ENCODE data around the gene EFHC1. TPM values are rescaled to one million over a fixed set of nuclear protein-coding genes. Genes with fewer than 3 reads are reported as not detected.

The EFHC1 gene
- total and polyA plus RNA-seq, 2 of the 13 experiments (the other 11 are each of a cell fraction or from before 2014, with no cell fraction given), result 23.4 to 29.5 TPM

DNA sequence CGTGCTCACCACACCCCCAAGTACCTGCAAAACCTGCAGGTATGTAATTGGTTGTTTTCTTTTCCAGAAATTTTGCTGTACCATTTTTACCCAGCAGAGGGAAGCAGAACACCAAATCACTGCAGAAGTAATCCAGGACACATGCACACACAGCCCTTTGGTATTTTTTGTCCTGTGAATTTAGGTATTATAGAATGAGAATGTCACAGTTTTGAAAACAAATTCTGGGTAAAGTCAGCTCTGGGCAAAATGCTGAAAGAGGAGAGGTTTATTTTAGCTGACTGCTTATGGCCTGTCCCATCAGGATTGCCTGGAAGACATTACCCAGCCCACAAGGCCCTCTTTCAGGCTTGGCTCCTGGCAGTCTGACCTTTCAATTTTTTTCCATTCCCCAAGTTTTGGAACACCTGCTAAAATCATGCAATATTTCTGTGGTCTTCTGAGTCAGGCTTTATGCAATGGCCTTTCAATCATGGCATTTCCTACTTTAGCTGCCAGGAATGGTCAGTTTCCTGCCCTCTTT, 3.5 kb upstream of the EFHC1 start:
- H3K36me3 ChIP-seq (replicated peaks in 1 of 2; ENCODE audit: control insufficient read depth in 1 of 2, insufficient read depth in 2 of 2, low read length in 2 of 2), result no peaks in the 10 kb centered on the region
- BruUV-seq (replicated peaks), result no TSS peak
- POLR2A ChIA-PET, result interaction anchor here (1.2 to 4.0 kb wide), 3 partner anchors 173 to 246 kb away, joined by 4 to 16 read pairs (median 5); no protein-coding TSS in a partner anchor
- DNase-seq (ENCODE audit: low spot score) (peak; percentile 84), ATAC-seq (peak; percentile 17), FAIRE-seq (peak; percentile 86)
- H3K4me3 ChIP-seq (replicated peaks in 1 of 3; ENCODE audit: insufficient read depth in 1 of 3, low read depth in 2 of 3, low read length in 3 of 3), result no peak overlapping the region
- no peak overlapping the region for H3K4me2 ChIP-seq (ENCODE audit: low read depth, low read length)
- H3K27ac ChIP-seq (ENCODE audit: extremely low read length, insufficient read depth, low read length), result no peak overlapping the region
- H3K4me1 ChIP-seq (ENCODE audit: insufficient read depth, low read length), result peaks cover 51% of the 10 kb centered on the region
- WGBS (ENCODE audit: low lambda C conversion rate), result 0% methylated on average over 1 of the region's 1 CpG
- intact Hi-C loops (cut with micrococcal nuclease; ENCODE audit: unreplicated experiment), result loop anchor here (1.0 kb wide), 4 partner anchors 160 to 247 kb away; no protein-coding TSS in a partner anchor
- CTCF ChIA-PET (ENCODE audit: low intra/inter-chr PET ratio, low total read pairs), result interaction anchor here (1.2 to 5.5 kb wide), 4 partner anchors 9 to 247 kb away, joined by 4 to 79 read pairs (median 14); no protein-coding TSS in a partner anchor
- H2AFZ ChIP-seq (ENCODE audit: low read length), result no peak overlapping the region
- H3K79me2 ChIP-seq (ENCODE audit: insufficient read depth, low read length), result peaks cover 2% of the 10 kb centered on the region
- no peaks in the 10 kb centered on the region for H3K9me3 ChIP-seq (ENCODE audit: low read length)
- in situ Hi-C loops (cut with HindIII; ENCODE audit: extremely low pct_ligation_motif_present, low pct_unique_long_range_greater_than_20kb), result loop anchor here (5.0 kb wide), 2 partner anchors 181 to 246 kb away; no protein-coding TSS in a partner anchor
- no peak overlapping the region for H3K9ac ChIP-seq (ENCODE audit: insufficient read depth, low read depth, low read length)
- H4K20me1 ChIP-seq (ENCODE audit: insufficient read depth, low read length), result no peaks in the 10 kb centered on the region
- H3K27me3 ChIP-seq (ENCODE audit: control insufficient read depth in 1 of 2, insufficient read depth in 2 of 2, low read length in 2 of 2), result peaks cover 0 to 4% of the 10 kb centered on the region in 2 experiments; a peak in 1 of 5 replicates
- TF ChIP-seq SAP130 (CRISPR knock-in tag; IDR thresholded peaks at IDR 0.05; ENCODE audit: low read depth) (0 out of 2 replicates have a peak, but pooled peaks have one; percentile 39), ZNF12 (CRISPR knock-in tag; IDR thresholded peaks at IDR 0.05) (0 out of 2 replicates have a peak, but pooled peaks have one; percentile 50), CENPX (CRISPR knock-in tag; IDR thresholded peaks at IDR 0.05) (no peak), KDM1A (CRISPR knock-in tag; IDR thresholded peaks at IDR 0.05) (no peak), THAP11 (CRISPR knock-in tag; IDR thresholded peaks at IDR 0.05) (peak; percentile 57), DMAP1 (CRISPR knock-in tag; IDR thresholded peaks at IDR 0.05) (no peak), GZF1 (CRISPR knock-in tag; IDR thresholded peaks at IDR 0.05) (peak; percentile 37; the same call in 1 of the 2 replicates), CREB1 (IDR thresholded peaks at IDR 0.05) (no peak), CREB1 (CRISPR knock-in tag; IDR thresholded peaks at IDR 0.05) (0 out of 2 replicates have a peak, but pooled peaks have one; percentile 41), GFI1 (CRISPR knock-in tag; IDR thresholded peaks at IDR 0.05; ENCODE audit: borderline replicate concordance) (peak; percentile 93), MAFF (IDR thresholded peaks at IDR 0.05; ENCODE audit: low read depth, low read length) (0 out of 2 replicates have a peak, but pooled peaks have one; percentile 3), MIER2 (CRISPR knock-in tag; IDR thresholded peaks at IDR 0.05) (peak; percentile 33; the same call in 1 of the 2 replicates), SOX13 (IDR thresholded peaks at IDR 0.05) (no peak), SOX13 (CRISPR knock-in tag; conservative IDR thresholded peaks at IDR 0.05 in 1 of 2, IDR thresholded peaks at IDR 0.05 in 1 of 2) (peak in 1 of 2 experiments; percentile 5; a peak in 1 of 4 replicates)
- TF ChIP-seq, protein P1, sequence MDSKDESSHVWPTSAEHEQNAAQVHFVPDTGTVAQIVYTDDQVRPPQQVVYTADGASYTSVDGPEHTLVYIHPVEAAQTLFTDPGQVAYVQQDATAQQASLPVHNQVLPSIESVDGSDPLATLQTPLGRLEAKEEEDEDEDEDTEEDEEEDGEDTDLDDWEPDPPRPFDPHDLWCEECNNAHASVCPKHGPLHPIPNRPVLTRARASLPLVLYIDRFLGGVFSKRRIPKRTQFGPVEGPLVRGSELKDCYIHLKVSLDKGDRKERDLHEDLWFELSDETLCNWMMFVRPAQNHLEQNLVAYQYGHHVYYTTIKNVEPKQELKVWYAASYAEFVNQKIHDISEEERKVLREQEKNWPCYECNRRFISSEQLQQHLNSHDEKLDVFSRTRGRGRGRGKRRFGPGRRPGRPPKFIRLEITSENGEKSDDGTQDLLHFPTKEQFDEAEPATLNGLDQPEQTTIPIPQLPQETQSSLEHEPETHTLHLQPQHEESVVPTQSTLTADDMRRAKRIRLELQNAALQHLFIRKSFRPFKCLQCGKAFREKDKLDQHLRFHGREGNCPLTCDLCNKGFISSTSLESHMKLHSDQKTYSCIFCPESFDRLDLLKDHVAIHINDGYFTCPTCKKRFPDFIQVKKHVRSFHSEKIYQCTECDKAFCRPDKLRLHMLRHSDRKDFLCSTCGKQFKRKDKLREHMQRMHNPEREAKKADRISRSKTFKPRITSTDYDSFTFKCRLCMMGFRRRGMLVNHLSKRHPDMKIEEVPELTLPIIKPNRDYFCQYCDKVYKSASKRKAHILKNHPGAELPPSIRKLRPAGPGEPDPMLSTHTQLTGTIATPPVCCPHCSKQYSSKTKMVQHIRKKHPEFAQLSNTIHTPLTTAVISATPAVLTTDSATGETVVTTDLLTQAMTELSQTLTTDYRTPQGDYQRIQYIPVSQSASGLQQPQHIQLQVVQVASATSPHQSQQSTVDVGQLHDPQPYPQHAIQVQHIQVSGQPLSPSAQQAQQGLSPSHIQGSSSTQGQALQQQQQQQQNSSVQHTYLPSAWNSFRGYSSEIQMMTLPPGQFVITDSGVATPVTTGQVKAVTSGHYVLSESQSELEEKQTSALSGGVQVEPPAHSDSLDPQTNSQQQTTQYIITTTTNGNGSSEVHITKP (CRISPR knock-in tag; IDR thresholded peaks at IDR 0.05; ENCODE audit: low read depth), result no peak
- TF ChIP-seq, protein P2, sequence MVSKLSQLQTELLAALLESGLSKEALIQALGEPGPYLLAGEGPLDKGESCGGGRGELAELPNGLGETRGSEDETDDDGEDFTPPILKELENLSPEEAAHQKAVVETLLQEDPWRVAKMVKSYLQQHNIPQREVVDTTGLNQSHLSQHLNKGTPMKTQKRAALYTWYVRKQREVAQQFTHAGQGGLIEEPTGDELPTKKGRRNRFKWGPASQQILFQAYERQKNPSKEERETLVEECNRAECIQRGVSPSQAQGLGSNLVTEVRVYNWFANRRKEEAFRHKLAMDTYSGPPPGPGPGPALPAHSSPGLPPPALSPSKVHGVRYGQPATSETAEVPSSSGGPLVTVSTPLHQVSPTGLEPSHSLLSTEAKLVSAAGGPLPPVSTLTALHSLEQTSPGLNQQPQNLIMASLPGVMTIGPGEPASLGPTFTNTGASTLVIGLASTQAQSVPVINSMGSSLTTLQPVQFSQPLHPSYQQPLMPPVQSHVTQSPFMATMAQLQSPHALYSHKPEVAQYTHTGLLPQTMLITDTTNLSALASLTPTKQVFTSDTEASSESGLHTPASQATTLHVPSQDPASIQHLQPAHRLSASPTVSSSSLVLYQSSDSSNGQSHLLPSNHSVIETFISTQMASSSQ (IDR thresholded peaks at IDR 0.05; ENCODE audit: low read depth), result no peak
- TF ChIP-seq, protein P2 (CRISPR knock-in tag; IDR thresholded peaks at IDR 0.05; ENCODE audit: borderline replicate concordance), result peak; percentile 33; the same call in 1 of the 2 replicates
